ENCODE measurements around the gene TAS2R9.
"Not testable (repeated sequence)": the region's sequence is repeated elsewhere in the genome, so short reads cannot be mapped to it uniquely, and the experiment has no call there.

The TAS2R9 gene

GRCh38 chr12:10801741-10802140 is 8.2 kb downstream of the TAS2R9 start:
- no peak overlapping the region for H3K27ac ChIP-seq
- TF ChIP-seq, protein P1, sequence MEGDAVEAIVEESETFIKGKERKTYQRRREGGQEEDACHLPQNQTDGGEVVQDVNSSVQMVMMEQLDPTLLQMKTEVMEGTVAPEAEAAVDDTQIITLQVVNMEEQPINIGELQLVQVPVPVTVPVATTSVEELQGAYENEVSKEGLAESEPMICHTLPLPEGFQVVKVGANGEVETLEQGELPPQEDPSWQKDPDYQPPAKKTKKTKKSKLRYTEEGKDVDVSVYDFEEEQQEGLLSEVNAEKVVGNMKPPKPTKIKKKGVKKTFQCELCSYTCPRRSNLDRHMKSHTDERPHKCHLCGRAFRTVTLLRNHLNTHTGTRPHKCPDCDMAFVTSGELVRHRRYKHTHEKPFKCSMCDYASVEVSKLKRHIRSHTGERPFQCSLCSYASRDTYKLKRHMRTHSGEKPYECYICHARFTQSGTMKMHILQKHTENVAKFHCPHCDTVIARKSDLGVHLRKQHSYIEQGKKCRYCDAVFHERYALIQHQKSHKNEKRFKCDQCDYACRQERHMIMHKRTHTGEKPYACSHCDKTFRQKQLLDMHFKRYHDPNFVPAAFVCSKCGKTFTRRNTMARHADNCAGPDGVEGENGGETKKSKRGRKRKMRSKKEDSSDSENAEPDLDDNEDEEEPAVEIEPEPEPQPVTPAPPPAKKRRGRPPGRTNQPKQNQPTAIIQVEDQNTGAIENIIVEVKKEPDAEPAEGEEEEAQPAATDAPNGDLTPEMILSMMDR (conservative IDR thresholded peaks at IDR 0.05), result no peak

DNA sequence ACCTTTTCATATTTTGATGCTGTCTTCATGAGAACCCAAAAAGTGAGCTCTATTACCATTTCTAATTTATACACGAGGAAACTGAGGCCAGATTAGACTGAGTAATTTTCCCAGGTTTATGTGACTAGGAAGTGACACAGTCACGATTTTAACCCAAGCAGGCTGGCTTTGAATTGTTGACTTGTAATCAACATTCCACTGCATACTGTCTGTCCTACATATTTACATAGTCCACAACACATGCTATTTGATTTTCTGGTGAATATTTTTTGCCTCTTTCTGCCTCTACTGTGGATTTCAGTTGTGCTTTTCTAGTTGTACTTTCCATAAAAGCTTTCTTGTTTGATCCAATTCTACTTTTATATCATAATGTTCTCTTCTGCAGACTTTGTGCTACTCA is 15.7 kb downstream of the TAS2R9 start:
- TF ChIP-seq, protein P1 (conservative IDR thresholded peaks at IDR 0.05), result no peak
- no peak overlapping the region for H3K27ac ChIP-seq

DNA sequence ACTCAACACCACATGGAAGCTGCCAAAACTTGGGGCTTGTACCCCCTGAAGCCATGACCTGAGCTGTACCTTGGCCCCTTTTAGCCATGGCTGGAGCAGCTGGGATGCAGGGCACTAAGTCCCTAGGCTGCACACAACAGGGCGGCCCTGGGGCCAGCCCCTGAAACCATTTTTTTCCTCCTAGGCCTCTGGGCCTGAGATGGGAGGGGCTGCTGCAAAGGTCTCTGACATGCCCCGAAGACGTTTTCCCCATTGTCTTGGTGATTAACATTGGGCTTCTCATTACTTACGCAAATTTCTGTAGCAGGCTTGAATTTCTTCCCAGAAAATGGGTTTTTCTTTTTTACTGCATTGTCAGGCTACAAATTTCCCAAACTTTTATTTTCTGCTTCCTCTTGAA is 18.2 kb downstream of the TAS2R9 start:
- not testable (repeated sequence) for H3K27ac ChIP-seq

- TF ChIP-seq, protein P1 (conservative IDR thresholded peaks at IDR 0.05), result no peak
- H3K27ac ChIP-seq, result no peak overlapping the region
Observed at GRCh38 chr12:10783252-10783651, 26.7 kb downstream of the TAS2R9 start.

DNA sequence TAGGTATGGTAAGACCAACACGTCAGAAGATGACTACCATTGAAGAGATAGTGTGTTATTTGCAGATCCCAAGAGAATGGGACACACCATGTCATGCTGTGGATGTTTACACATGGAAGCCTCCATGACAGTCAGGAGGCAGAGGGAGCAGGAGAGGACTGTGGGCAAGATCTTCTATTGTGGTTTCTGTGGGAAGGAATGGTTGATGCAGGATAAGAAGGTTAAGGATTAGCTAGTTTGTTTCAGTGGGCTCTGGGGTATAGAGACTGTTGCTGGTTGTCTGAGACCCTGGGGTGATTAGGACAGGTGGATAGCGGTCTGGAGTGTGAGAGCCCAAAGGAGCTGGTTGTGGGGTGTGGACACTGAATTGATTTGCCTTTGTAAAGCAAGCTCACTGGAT is 30.9 kb downstream of the TAS2R9 start:
- H3K27ac ChIP-seq, result no peak overlapping the region
- TF ChIP-seq, protein P1 (conservative IDR thresholded peaks at IDR 0.05), result no peak

DNA sequence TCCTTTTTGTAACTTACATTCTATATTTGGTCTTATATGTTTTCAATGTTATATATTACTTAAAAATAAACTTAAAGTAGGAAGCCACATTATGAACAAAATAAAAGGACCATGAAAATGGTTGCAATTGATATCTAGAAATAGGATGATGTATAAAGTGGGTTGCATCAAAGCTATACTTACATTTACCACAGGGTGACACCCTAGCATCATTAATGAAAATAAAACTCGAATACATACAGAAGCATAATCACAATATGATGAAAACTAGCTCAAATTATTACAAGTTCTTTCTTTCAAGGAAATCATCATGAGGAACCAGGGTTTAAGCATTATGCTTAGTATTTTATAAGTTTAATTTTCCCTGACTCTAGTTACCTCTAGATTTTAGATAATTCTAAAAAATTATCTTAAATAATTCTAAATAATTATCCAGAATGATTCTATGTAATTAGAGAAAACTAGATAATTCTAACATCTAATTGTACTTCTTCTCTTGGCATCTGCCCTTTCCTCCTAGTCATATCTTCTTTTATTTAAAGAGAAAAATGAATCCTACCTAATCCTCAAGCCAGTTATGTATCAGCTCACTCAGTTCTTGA is 38.7 kb downstream of the TAS2R9 start:
- H3K27ac ChIP-seq, result no peak overlapping the region
- TF ChIP-seq, protein P1 (conservative IDR thresholded peaks at IDR 0.05), result peak; percentile 86

DNA sequence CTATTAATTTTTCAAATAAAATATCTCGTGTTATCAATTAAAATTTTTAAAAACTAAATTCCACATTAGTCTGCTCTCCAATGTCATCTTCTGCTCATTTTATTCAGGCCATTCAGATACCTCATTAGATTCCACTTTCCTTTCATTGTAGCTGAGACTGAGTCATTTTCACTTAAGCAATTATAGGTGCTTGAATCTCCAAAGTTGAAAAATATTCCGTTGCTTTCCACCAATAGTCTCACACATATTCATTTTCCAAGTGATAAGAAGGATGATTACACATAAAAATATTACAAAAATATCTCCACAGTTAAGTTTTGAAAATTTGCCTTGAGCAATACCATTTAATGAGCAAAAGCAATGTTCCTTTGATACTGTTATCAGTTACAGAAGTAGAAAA is 50.3 kb downstream of the TAS2R9 start:
- H3K27ac ChIP-seq, result no peak overlapping the region
- TF ChIP-seq, protein P1 (conservative IDR thresholded peaks at IDR 0.05), result no peak

All from VCaP (cell line).